PC-9 (cell line): ENCODE measurements around the gene ADPGK. TPM values are rescaled to one million over a fixed set of nuclear protein-coding genes. Genes with fewer than 3 reads are reported as not detected.

Experiments used
- BruUV-seq: library from RNA; stranded (reverse); fragments of 400-500 nt; replicated peaks from 2 replicates; lab custom pipeline; 2021; lab: Mats Ljungman, UMichigan
- CTCF ChIA-PET: fragments of 300-600 bp; sonication (Branson Sonifier 250); formaldehyde crosslinking; loops from one replicate; lab custom pipeline; 2022; ENCODE audit warnings: antibody characterized with exemption; lab: Charles Lee
- POLR2A ChIA-PET: fragments of 300-600 bp; sonication (Branson Sonifier 250); formaldehyde crosslinking; loops from one replicate; lab custom pipeline; 2022; ENCODE audit warnings: antibody characterized with exemption; ENCODE audit not compliant: unreplicated experiment; lab: Charles Lee
- DNase-seq, 2 experiments: peaks; one replicate each; pipeline versions ENCODE4 v3.0.0 to v3.0.0-alpha.2; 2015 to 2022; ENCODE audit warnings: mixed read lengths in 1 of 2
- H2AFZ ChIP-seq: fragments of 200-600 bp; sonication (generic); 2 replicates; pipeline ENCODE4 v1.8.1; 2017; ENCODE audit warnings: antibody characterized with exemption
- H3F3A ChIP-seq: fragments of 200-600 bp; sonication (generic); 2 replicates; pipeline ENCODE4 v1.8.1; 2017; ENCODE audit warnings: antibody characterized with exemption, mild to moderate bottlenecking, low read depth; ENCODE audit not compliant: insufficient read depth
- H3K27ac ChIP-seq: fragments of 200-600 bp; sonication (generic); 2 replicates; pipeline ENCODE4 v1.6.1; 2016; ENCODE audit warnings: mixed run types
- H3K27me3 ChIP-seq: fragments of 200-600 bp; sonication (generic); 2 replicates; pipeline ENCODE4 v1.6.1; 2016; ENCODE audit warnings: low read depth, mixed run types; ENCODE audit not compliant: insufficient read depth
- H3K36me3 ChIP-seq: fragments of 200-600 bp; sonication (generic); 2 replicates; pipeline ENCODE4 v1.6.1; 2016; ENCODE audit warnings: low read depth, mixed run types
- H3K4me1 ChIP-seq: fragments of 200-600 bp; sonication (generic); replicated peaks from 2 replicates; pipeline ENCODE4 v1.6.1; 2016; ENCODE audit warnings: mixed run types; ENCODE audit not compliant: insufficient read depth
- H3K4me2 ChIP-seq: fragments of 200-600 bp; sonication (generic); 2 replicates; pipeline ENCODE4 v1.6.1; 2017; ENCODE audit warnings: mixed run types
- H3K4me3 ChIP-seq: fragments of 200-600 bp; sonication (generic); 2 replicates; pipeline ENCODE4 v1.6.1; 2016; ENCODE audit warnings: mixed run types
- H3K79me2 ChIP-seq: fragments of 200-600 bp; sonication (generic); 2 replicates; pipeline ENCODE4 v1.6.1; 2017; ENCODE audit warnings: low read depth, mixed run types
- H3K9me2 ChIP-seq: fragments of 200-600 bp; sonication (generic); 2 replicates; pipeline ENCODE4 v1.8.1; 2017; ENCODE audit warnings: mild to moderate bottlenecking; ENCODE audit not compliant: insufficient read depth
- H3K9me3 ChIP-seq: fragments of 200-600 bp; sonication (generic); 2 replicates; pipeline ENCODE4 v1.8.1; 2016; ENCODE audit warnings: low read depth; ENCODE audit not compliant: insufficient read depth
- H4K20me1 ChIP-seq: fragments of 200-600 bp; sonication (generic); 2 replicates; pipeline ENCODE4 v1.8.1; 2017; ENCODE audit not compliant: insufficient read depth
- EZH2 ChIP-seq: fragments of 200-600 bp; sonication (generic); IDR thresholded peaks from 2 replicates; pipeline ENCODE4 v1.8.0; 2017; ENCODE audit warnings: antibody characterized with exemption, low read depth
- intact Hi-C: fragments of 100-400 bp; cut with micrococcal nuclease; formaldehyde crosslinking; loops from one replicate; pipeline ENCODE4 v1.10.0; 2022; ENCODE audit not compliant: unreplicated experiment
- total RNA-seq: library from RNA; stranded (reverse); gene quantifications from 2 replicates; pipeline ENCODE4 v1.2.3, GENCODE V29; 2021
- TF ChIP-seq, protein P1 (sequence below): fragments of 200-600 bp; sonication (generic); conservative IDR thresholded peaks from 2 replicates; pipeline ENCODE4 v1.6.1; 2017; ENCODE audit warnings: mixed run types, antibody characterized with exemption, mild to moderate bottlenecking, moderate library complexity

Gene ADPGK
- total RNA-seq, 1 experiment from 2014 or later: 40.3 TPM

DNA sequence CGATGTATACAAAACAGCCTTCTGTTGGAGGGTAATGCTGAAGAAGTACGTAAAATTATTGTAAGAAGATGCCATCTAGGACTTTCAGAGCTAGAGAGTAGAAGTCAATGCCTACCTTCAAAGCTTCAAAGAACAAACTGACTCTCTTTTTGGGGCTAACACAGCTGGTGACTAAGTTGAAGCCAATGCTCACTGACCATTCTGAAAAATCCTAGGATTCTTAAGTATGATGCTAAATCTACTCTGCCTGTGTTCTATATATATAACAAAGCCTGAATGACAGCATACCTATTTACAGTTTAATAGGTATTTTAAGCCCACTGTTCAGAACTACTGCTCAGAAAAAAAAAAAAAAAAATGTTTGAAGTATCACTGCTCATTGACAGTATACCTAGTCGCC, 18.9 kb downstream of the ADPGK start:
- H3K36me3 ChIP-seq: peaks cover 35% of the 10 kb centered on the region
- H3F3A ChIP-seq: no peaks in the 10 kb centered on the region
- H3K4me3 ChIP-seq: no peak overlapping the region
- intact Hi-C loops: no loop called here
- BruUV-seq: no TSS peak
- H3K9me2 ChIP-seq: no peaks in the 10 kb centered on the region
- no peak overlapping the region for H3K4me2 ChIP-seq
- H3K9me3 ChIP-seq: peaks cover 17% of the 10 kb centered on the region; the same call in 1 of the 2 replicates
- POLR2A ChIA-PET: no interaction called here
- no peak for TF ChIP-seq EZH2
- TF ChIP-seq, protein P1, sequence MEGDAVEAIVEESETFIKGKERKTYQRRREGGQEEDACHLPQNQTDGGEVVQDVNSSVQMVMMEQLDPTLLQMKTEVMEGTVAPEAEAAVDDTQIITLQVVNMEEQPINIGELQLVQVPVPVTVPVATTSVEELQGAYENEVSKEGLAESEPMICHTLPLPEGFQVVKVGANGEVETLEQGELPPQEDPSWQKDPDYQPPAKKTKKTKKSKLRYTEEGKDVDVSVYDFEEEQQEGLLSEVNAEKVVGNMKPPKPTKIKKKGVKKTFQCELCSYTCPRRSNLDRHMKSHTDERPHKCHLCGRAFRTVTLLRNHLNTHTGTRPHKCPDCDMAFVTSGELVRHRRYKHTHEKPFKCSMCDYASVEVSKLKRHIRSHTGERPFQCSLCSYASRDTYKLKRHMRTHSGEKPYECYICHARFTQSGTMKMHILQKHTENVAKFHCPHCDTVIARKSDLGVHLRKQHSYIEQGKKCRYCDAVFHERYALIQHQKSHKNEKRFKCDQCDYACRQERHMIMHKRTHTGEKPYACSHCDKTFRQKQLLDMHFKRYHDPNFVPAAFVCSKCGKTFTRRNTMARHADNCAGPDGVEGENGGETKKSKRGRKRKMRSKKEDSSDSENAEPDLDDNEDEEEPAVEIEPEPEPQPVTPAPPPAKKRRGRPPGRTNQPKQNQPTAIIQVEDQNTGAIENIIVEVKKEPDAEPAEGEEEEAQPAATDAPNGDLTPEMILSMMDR: no peak
- DNase-seq: no peak
- no peaks in the 10 kb centered on the region for H4K20me1 ChIP-seq
- no peaks in the 10 kb centered on the region for H3K27me3 ChIP-seq
- H2AFZ ChIP-seq: no peak overlapping the region
- CTCF ChIA-PET: no interaction called here
- no peaks in the 10 kb centered on the region for H3K4me1 ChIP-seq
- no peak overlapping the region for H3K27ac ChIP-seq
- H3K79me2 ChIP-seq: no peaks in the 10 kb centered on the region

DNA sequence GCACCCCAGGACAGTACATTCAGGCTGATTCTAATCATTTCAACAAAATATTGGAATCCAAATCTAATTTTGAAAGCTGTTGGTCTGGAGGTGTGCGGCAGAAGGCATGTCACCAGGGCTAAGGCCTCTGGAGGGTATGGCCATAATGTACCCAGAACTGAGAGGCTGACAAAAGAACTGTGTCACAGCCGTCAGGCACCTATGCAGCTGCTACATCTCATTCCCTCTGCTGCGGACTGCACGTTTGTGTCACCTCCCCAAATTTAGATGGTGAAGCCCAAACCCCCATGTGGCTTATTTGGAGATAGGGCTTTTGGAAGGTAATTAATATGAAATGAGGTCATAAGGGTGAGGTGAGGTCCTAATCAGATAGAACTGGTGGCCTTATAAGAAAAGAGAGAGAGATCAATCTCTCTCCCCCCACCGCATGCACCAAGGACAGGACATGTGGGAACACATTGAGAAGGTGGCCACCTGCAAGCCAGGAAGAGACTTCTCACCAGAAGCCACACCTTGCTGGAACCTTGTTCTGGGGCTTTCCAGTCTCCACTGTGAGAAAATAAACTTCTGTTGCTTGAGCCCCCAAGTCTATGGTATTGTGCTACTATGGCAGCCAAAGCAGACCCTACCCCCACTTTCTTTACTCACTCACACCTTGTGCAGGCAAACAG, 22.8 kb downstream of the ADPGK start:
- H3K9me3 ChIP-seq: no peaks in the 10 kb centered on the region
- H3K36me3 ChIP-seq: peaks cover 13% of the 10 kb centered on the region; the same call in 1 of the 2 replicates
- H2AFZ ChIP-seq: no peak overlapping the region
- H3K4me2 ChIP-seq: no peak overlapping the region
- H3F3A ChIP-seq: no peaks in the 10 kb centered on the region
- POLR2A ChIA-PET: no interaction called here
- H3K79me2 ChIP-seq: no peaks in the 10 kb centered on the region
- H3K27me3 ChIP-seq: no peaks in the 10 kb centered on the region
- H3K27ac ChIP-seq: no peak overlapping the region
- DNase-seq: no peak
- CTCF ChIA-PET: no interaction called here
- intact Hi-C loops: no loop called here
- no peaks in the 10 kb centered on the region for H3K4me1 ChIP-seq
- TF ChIP-seq EZH2: no peak
- TF ChIP-seq, protein P1: no peak
- H4K20me1 ChIP-seq: no peaks in the 10 kb centered on the region
- no peaks in the 10 kb centered on the region for H3K9me2 ChIP-seq
- no peak overlapping the region for H3K4me3 ChIP-seq
- no TSS peak for BruUV-seq

DNA sequence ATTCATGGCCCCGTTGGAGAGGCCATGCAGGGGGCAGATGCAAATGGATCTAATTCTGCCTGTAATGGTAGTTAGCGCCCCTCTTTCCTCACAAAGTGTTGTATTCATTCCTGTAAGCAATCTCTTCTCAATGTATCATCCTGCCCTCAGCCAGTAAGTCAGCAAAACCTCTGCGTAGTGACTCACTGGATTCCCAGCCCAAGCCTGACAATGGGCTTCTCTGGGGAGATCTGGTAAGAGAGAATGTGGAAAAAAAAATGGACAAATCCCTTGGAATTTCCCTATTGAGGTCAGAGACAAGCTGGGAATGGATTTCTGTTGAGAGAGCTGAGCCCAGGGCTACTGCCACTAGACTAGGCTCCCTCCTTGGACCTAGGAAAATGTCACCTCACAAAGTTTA, 25.4 kb downstream of the ADPGK start:
- TF ChIP-seq, protein P1: no peak
- TF ChIP-seq EZH2: no peak
- Histone ChIP-seq H3K36me3 (peaks cover 16% of the 10 kb centered on the region; the same call in 1 of the 2 replicates), H3K27ac (no peak overlapping the region), H3K4me1 (no peaks in the 10 kb centered on the region), H3K79me2 (no peaks in the 10 kb centered on the region), H3K9me2 (no peaks in the 10 kb centered on the region), H4K20me1 (no peaks in the 10 kb centered on the region), H3K4me2 (no peak overlapping the region), H3K9me3 (no peaks in the 10 kb centered on the region), H3K27me3 (no peaks in the 10 kb centered on the region), H3K4me3 (no peak overlapping the region), H2AFZ (no peak overlapping the region), H3F3A (no peaks in the 10 kb centered on the region)
- POLR2A ChIA-PET: no interaction called here
- no TSS peak for BruUV-seq
- CTCF ChIA-PET: no interaction called here
- intact Hi-C loops: no loop called here
- no peak for DNase-seq
